Loucy (cell line): ENCODE data around the gene THBD.

Experiments
- H2AFZ ChIP-seq: fragments of 200-600 bp; sonication (generic); 2 replicates; pipeline ENCODE4 v1.6.0; 2016; ENCODE audit warnings: antibody characterized with exemption, mild to moderate bottlenecking, low read length, moderate library complexity
- H3F3A ChIP-seq: fragments of 200-600 bp; 2 replicates; pipeline ENCODE4 v1.6.0; 2016; ENCODE audit warnings: antibody characterized with exemption, low read depth, mild to moderate bottlenecking
- H3K27me3 ChIP-seq: fragments of 200-600 bp; sonication (generic); 2 replicates; pipeline ENCODE4 v1.6.1; 2014; ENCODE audit warnings: low read length, mild to moderate bottlenecking; ENCODE audit not compliant: insufficient read depth, poor library complexity, severe bottlenecking
- H3K36me3 ChIP-seq: fragments of 200-600 bp; sonication (generic); 2 replicates; pipeline ENCODE4 v1.6.1; 2016; ENCODE audit warnings: low read length; ENCODE audit not compliant: insufficient read depth
- H3K4me1 ChIP-seq: fragments of 200-600 bp; sonication (generic); 2 replicates; pipeline ENCODE4 v1.5.1; 2014; ENCODE audit warnings: low read length, mild to moderate bottlenecking; ENCODE audit not compliant: insufficient read depth, poor library complexity, severe bottlenecking
- H3K4me2 ChIP-seq: fragments of 200-600 bp; sonication (generic); 2 replicates; pipeline ENCODE4 v1.6.0; 2014; ENCODE audit warnings: antibody characterized with exemption, low read length, low read depth, mild to moderate bottlenecking; ENCODE audit not compliant: poor library complexity, severe bottlenecking
- H3K4me3 ChIP-seq: fragments of 200-600 bp; sonication (generic); 2 replicates; pipeline ENCODE4 v1.5.1; 2014; ENCODE audit warnings: low read length, mild to moderate bottlenecking, mixed read lengths; ENCODE audit not compliant: poor library complexity, severe bottlenecking
- H3K79me2 ChIP-seq: fragments of 200-600 bp; sonication (generic); 2 replicates; pipeline ENCODE4 v1.6.1; 2014; ENCODE audit warnings: low read length; ENCODE audit not compliant: insufficient read depth
- H3K9ac ChIP-seq: fragments of 200-600 bp; sonication (generic); 2 replicates; pipeline ENCODE4 v1.6.0; 2014; ENCODE audit warnings: mild to moderate bottlenecking, low read depth, low read length, moderate library complexity; ENCODE audit not compliant: poor library complexity, severe bottlenecking
- H3K9me2 ChIP-seq: fragments of 200-600 bp; sonication (generic); replicated peaks from 2 replicates; pipeline ENCODE4 v1.6.1; 2016; ENCODE audit warnings: low read depth, low read length, mixed read lengths
- H3K9me3 ChIP-seq: fragments of 200-600 bp; sonication (generic); 2 replicates; pipeline ENCODE4 v1.6.1; 2014; ENCODE audit warnings: mild to moderate bottlenecking, antibody characterized with exemption, low read length, low read depth; ENCODE audit not compliant: insufficient read depth
- H4K20me1 ChIP-seq: fragments of 200-600 bp; sonication (generic); 2 replicates; pipeline ENCODE4 v1.6.0; 2014; ENCODE audit warnings: antibody characterized with exemption, low read length, mild to moderate bottlenecking; ENCODE audit not compliant: insufficient read depth, poor library complexity, severe bottlenecking
- CTCF ChIP-seq: fragments of 200-600 bp; sonication (generic); conservative IDR thresholded peaks from 2 replicates; pipeline ENCODE4 v1.5.1; 2014; ENCODE audit warnings: mild to moderate bottlenecking, antibody characterized with exemption, low read length
- EZH2phosphoT487 ChIP-seq: fragments of 200-600 bp; IDR thresholded peaks from 2 replicates; pipeline ENCODE4 v1.6.1; 2018; ENCODE audit warnings: antibody characterized with exemption, mild to moderate bottlenecking, moderate library complexity, borderline replicate concordance

The THBD gene

DNA sequence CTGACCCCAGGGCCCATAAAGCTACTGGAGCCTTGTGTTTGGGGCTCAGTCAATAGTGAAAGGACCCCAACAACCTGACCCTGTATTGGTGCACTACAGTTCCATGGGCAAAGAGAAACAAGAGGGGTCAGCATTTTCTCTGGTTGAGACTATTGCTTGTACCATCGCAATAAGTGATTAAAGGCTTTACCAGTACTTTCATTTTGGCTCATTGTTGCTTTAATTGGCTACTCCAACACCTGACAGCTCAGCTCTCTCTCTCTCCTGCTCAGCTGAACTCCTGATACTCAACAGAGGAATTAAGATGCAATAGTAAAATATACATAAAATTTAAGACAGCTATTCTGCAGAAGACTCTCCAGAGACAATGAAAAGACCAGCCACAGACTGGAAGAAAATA, 18.8 kb upstream of the THBD start:
- H4K20me1 ChIP-seq = no peaks in the 10 kb centered on the region
- H3F3A ChIP-seq = no peaks in the 10 kb centered on the region
- H3K4me3 ChIP-seq = no peak overlapping the region
- no peaks in the 10 kb centered on the region for H3K27me3 ChIP-seq
- no peak overlapping the region for H3K4me2 ChIP-seq
- H3K36me3 ChIP-seq = no peaks in the 10 kb centered on the region
- H3K4me1 ChIP-seq = no peaks in the 10 kb centered on the region
- no peak for TF ChIP-seq CTCF
- TF ChIP-seq EZH2phosphoT487 = no peak
- H2AFZ ChIP-seq = no peak overlapping the region
- no peak overlapping the region for H3K9ac ChIP-seq
- H3K9me3 ChIP-seq = no peaks in the 10 kb centered on the region
- H3K79me2 ChIP-seq = no peaks in the 10 kb centered on the region
- H3K9me2 ChIP-seq = no peaks in the 10 kb centered on the region

DNA sequence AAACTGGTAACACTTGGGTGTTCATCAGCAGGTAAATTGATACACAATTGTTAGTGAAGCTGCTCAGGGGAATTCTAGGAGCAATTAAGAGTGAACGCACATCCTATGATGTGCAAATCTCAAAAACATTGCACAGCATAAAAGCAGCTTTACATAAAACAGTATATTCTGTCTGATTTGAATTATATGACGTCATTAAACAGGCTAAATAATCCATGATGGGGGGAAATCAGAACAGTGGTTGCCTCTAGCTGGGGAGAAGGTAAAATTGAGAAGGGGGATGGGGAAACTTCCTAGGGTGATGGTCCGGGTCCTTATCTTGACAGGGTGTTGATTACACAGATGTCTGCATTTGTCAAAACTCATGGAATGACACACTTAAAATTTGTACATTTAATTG, 17.3 kb upstream of the THBD start:
- TF ChIP-seq EZH2phosphoT487 (no peak), CTCF (no peak)
- no peaks in the 10 kb centered on the region for H3K36me3 ChIP-seq
- no peak overlapping the region for H3K4me3 ChIP-seq
- no peaks in the 10 kb centered on the region for H3K9me3 ChIP-seq
- no peak overlapping the region for H3K4me2 ChIP-seq
- no peaks in the 10 kb centered on the region for H3K27me3 ChIP-seq
- no peaks in the 10 kb centered on the region for H3K9me2 ChIP-seq
- H3K4me1 ChIP-seq = no peaks in the 10 kb centered on the region
- H3F3A ChIP-seq = no peaks in the 10 kb centered on the region
- H3K9ac ChIP-seq = no peak overlapping the region
- no peaks in the 10 kb centered on the region for H4K20me1 ChIP-seq
- H2AFZ ChIP-seq = no peak overlapping the region
- no peaks in the 10 kb centered on the region for H3K79me2 ChIP-seq

- Histone ChIP-seq H3K9ac (no peak overlapping the region), H4K20me1 (no peaks in the 10 kb centered on the region), H3F3A (no peaks in the 10 kb centered on the region), H3K9me3 (no peaks in the 10 kb centered on the region), H3K4me1 (no peaks in the 10 kb centered on the region), H3K9me2 (no peaks in the 10 kb centered on the region), H3K4me2 (no peak overlapping the region), H3K79me2 (no peaks in the 10 kb centered on the region), H2AFZ (no peak overlapping the region), H3K27me3 (no peaks in the 10 kb centered on the region), H3K4me3 (no peak overlapping the region), H3K36me3 (no peaks in the 10 kb centered on the region)
- TF ChIP-seq EZH2phosphoT487 (no peak), CTCF (no peak)
Observed at GRCh38 chr20:23065266-23066201, 16.1 kb upstream of the THBD start.
